GM12878 (cell line): ENCODE data around the gene DDX42. TPM values are rescaled to one million over a fixed set of nuclear protein-coding genes. Genes with fewer than 3 reads are reported as not detected.
A peak's percentile ranks its signal among the peaks of the same experiment; 100 is the strongest.

Source experiments
- ATF7 ChIP-seq: fragments of 450-650 bp; IDR thresholded peaks from 2 replicates; pipeline ENCODE4 v1.6.1; 2016; ENCODE audit warnings: low read depth, mild to moderate bottlenecking
- BMI1 ChIP-seq: fragments of 450-650 bp; IDR thresholded peaks from 2 replicates; pipeline ENCODE4 v1.6.1; 2016; ENCODE audit warnings: mild to moderate bottlenecking, moderate library complexity, borderline replicate concordance
- CBX5 ChIP-seq: sonication (generic); IDR thresholded peaks from 2 replicates; pipeline ENCODE4 v1.6.1; 2016; ENCODE audit warnings: low read depth, moderate library complexity, mild to moderate bottlenecking, inconsistent platforms
- CHD1 ChIP-seq: IDR thresholded peaks from 2 replicates; pipeline ENCODE4 v1.6.1; 2012; ENCODE audit warnings: low read depth, low read length, improper control_type of control experiment
- CHD2 ChIP-seq: IDR thresholded peaks from 2 replicates; pipeline ENCODE4 v1.6.1; 2011; ENCODE audit warnings: low read depth, low read length, improper control_type of control experiment, borderline replicate concordance
- CHD4 ChIP-seq: fragments of 200-600 bp; sonication (generic); IDR thresholded peaks from 2 replicates; pipeline ENCODE4 v1.6.1; 2016; ENCODE audit warnings: mild to moderate bottlenecking
- EGR1 ChIP-seq, 2 experiments: IDR thresholded peaks; 1 replicate in 1 of 2; 2 replicates in 1 of 2; pipeline ENCODE4 v1.6.1; 2011 to 2012; ENCODE audit warnings: low read depth in 2 of 2, low read length in 2 of 2, borderline replicate concordance in 1 of 2, mild to moderate bottlenecking in 1 of 2, moderate library complexity in 1 of 2
- EZH2 ChIP-seq: IDR thresholded peaks from 2 replicates; pipeline ENCODE4 v1.6.1; 2012; ENCODE audit warnings: low read depth, mild to moderate bottlenecking, control low read depth, inconsistent platforms, low read length, borderline replicate concordance; ENCODE audit not compliant: control insufficient read depth
- FOXK2 ChIP-seq: fragments of 450-650 bp; IDR thresholded peaks from 2 replicates; pipeline ENCODE4 v1.6.1; 2017; ENCODE audit warnings: mild to moderate bottlenecking, moderate library complexity
- GABPA ChIP-seq: IDR thresholded peaks from 2 replicates; pipeline ENCODE4 v1.6.1; 2014; ENCODE audit warnings: antibody characterized with exemption, low read depth, mild to moderate bottlenecking, inconsistent platforms
- JUNB ChIP-seq: IDR thresholded peaks from 2 replicates; pipeline ENCODE4 v1.6.1; 2016; ENCODE audit warnings: antibody characterized with exemption, mild to moderate bottlenecking
- KDM1A ChIP-seq: fragments of 200-600 bp; sonication (generic); IDR thresholded peaks from 2 replicates; pipeline ENCODE4 v1.6.1; 2016; ENCODE audit warnings: borderline replicate concordance
- MYC ChIP-seq: IDR thresholded peaks from 2 replicates; pipeline ENCODE4 v1.6.1; 2011; ENCODE audit warnings: mild to moderate bottlenecking, low read length, moderate library complexity, inconsistent platforms; ENCODE audit not compliant: insufficient read depth, insufficient replicate concordance, insufficient read length, severe bottlenecking
- NBN ChIP-seq: fragments of 450-650 bp; IDR thresholded peaks from 2 replicates; pipeline ENCODE4 v1.6.1; 2016
- NR2F1 ChIP-seq: fragments of 450-650 bp; conservative IDR thresholded peaks from 2 replicates; pipeline ENCODE4 v1.6.1; 2017; ENCODE audit warnings: mild to moderate bottlenecking
- NRF1 ChIP-seq: conservative IDR thresholded peaks from 2 replicates; pipeline ENCODE4 v1.6.1; 2011; ENCODE audit warnings: mild to moderate bottlenecking, low read depth, low read length, improper control_type of control experiment
- PML ChIP-seq: IDR thresholded peaks from 2 replicates; pipeline ENCODE4 v1.6.1; 2012; ENCODE audit warnings: low read length, inconsistent platforms
- RCOR1 ChIP-seq: conservative IDR thresholded peaks from 2 replicates; pipeline ENCODE4 v1.6.1; 2012; ENCODE audit warnings: low read depth, low read length, improper control_type of control experiment
- RELA ChIP-seq: fragments of 450-650 bp; IDR thresholded peaks from 2 replicates; pipeline ENCODE4 v1.8.0; 2014; ENCODE audit warnings: borderline replicate concordance; ENCODE audit not compliant: partially characterized antibody
- SMAD5 ChIP-seq: IDR thresholded peaks from 2 replicates; pipeline ENCODE4 v1.6.1; 2016; ENCODE audit warnings: antibody characterized with exemption, low read depth
- SMARCA5 ChIP-seq: fragments of 450-650 bp; IDR thresholded peaks from 2 replicates; pipeline ENCODE4 v1.6.1; 2017; ENCODE audit warnings: mild to moderate bottlenecking
- SMC3 ChIP-seq: IDR thresholded peaks from 2 replicates; pipeline ENCODE4 v1.6.1; 2011; ENCODE audit warnings: low read length, improper control_type of control experiment, borderline replicate concordance
- SP1 ChIP-seq: IDR thresholded peaks from one replicate; pipeline ENCODE4 v1.6.1; 2011; ENCODE audit warnings: low read depth, low read length
- SRF ChIP-seq, 2 experiments: IDR thresholded peaks; 2 replicates each; pipeline ENCODE4 v1.6.1; 2011; ENCODE audit warnings: low read depth in 2 of 2, low read length in 2 of 2, mild to moderate bottlenecking in 1 of 2, moderate library complexity in 1 of 2
- SUZ12 ChIP-seq: fragments of 200-600 bp; sonication (generic); IDR thresholded peaks from one replicate; pipeline ENCODE4 v1.6.1; 2018; ENCODE audit warnings: antibody characterized with exemption, mild to moderate bottlenecking; ENCODE audit not compliant: unreplicated experiment
- YBX1 ChIP-seq: fragments of 450-650 bp; IDR thresholded peaks from 2 replicates; pipeline ENCODE4 v1.6.1; 2016; ENCODE audit warnings: antibody characterized with exemption
- YY1 ChIP-seq: IDR thresholded peaks from 2 replicates; pipeline ENCODE4 v1.6.1; 2011; ENCODE audit warnings: low read depth, mild to moderate bottlenecking, low read length
- ZNF622 ChIP-seq: fragments of 450-650 bp; IDR thresholded peaks from 2 replicates; pipeline ENCODE4 v1.6.1; 2017; ENCODE audit warnings: mild to moderate bottlenecking, inconsistent platforms
- polyA plus RNA-seq, 11 experiments: library from polyadenylated mRNA; depleted of rRNA in 4 of 11; unstranded in 6 of 11; stranded (reverse) in 5 of 11; fragments of >200 nt; fragmentation: Nextera tagmentation in 4 of 11; fragmentation: Illumina TruSeq in 1 of 11; extraction: Ambion mirVana in 4 of 11; extraction: Trizol in 1 of 11; gene quantifications; 1 replicate in 1 of 11; 2 replicates in 10 of 11; pipeline versions ENCODE4 v1.2.1 to v1.2.3, GENCODE V29; 2011 to 2016; ENCODE audit warnings: inconsistent platforms in 2 of 11, missing spikeins in 2 of 11, low read depth in 1 of 11
- total RNA-seq, 4 experiments: library from RNA; depleted of rRNA in 3 of 4; stranded (reverse); fragments of >200 nt in 3 of 4; fragmentation: Illumina TruSeq in 1 of 4; extraction: Trizol in 1 of 4; gene quantifications; 2 replicates each; pipeline versions ENCODE4 v1.2.1 to v1.2.3, GENCODE V29; 2013 to 2021
- TF ChIP-seq, protein P1 (sequence below): fragments of 150-350 bp; IDR thresholded peaks from 2 replicates; pipeline ENCODE4 v1.6.1; 2016; ENCODE audit warnings: low read depth, low read length
- TF ChIP-seq, protein P2 (sequence below): IDR thresholded peaks from 2 replicates; pipeline ENCODE4 v1.6.1; 2011; ENCODE audit warnings: borderline replicate concordance, low read depth, mild to moderate bottlenecking, moderate library complexity, mixed read lengths, low read length; ENCODE audit not compliant: insufficient read depth; ENCODE audit errors: extremely low read length

Gene DDX42
- total and polyA plus RNA-seq, 10 of the 15 experiments (the other 5 are each of a cell fraction or from before 2014, with no cell fraction given): 14.6 to 147 (median 65.3) TPM

DNA sequence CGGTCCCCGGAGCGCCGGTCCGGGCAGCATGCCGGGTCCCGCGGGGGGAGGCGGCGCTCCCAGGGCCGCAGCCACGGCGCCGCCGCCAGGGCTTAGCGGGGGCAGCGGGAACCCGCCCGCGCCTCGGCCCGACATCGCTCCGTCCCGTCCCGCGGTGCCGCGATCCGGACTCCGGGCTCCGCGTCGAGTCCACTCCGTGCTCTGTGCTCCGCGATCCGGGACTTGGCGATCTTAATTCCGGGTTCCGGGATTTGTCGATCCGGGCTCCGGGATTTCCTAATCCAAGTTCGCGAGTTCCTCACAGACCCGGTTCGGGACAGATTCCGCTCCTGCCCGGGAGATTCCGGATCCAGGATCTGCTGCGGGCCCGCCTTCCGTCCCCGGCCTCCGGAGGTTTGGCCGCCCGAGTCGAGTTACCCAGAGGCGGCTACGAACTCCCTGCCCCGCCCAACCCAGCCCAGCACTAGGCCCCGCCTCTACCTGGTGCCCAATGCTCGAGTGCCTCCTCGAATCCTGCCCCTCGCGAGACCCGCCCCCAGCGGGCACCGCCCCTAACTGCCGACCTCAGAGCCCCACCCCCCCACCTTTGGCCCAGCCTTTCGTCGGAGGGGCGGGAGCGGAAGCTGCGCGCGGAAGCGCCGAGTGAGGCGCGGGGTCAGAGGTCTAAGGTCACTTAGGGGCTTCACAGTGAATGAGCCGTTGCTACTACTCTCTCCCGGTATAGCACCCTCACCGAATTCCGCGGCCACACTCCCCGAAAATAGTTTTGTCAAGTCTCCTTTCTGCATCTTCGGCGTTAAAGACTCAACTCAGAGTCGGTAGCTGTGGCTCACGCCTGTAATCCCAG lies 68.8 kb downstream of the DDX42 start, which contains the start of gene SMARCD2 (continued):
- no peak for TF ChIP-seq YBX1
- no peak for TF ChIP-seq ATF7
- 0 out of 2 replicates have a peak, but pooled peaks have one; percentile 9 for TF ChIP-seq SMC3
- TF ChIP-seq YY1: peak; percentile 93
- TF ChIP-seq PML: peak; percentile 56
- TF ChIP-seq, protein P1, sequence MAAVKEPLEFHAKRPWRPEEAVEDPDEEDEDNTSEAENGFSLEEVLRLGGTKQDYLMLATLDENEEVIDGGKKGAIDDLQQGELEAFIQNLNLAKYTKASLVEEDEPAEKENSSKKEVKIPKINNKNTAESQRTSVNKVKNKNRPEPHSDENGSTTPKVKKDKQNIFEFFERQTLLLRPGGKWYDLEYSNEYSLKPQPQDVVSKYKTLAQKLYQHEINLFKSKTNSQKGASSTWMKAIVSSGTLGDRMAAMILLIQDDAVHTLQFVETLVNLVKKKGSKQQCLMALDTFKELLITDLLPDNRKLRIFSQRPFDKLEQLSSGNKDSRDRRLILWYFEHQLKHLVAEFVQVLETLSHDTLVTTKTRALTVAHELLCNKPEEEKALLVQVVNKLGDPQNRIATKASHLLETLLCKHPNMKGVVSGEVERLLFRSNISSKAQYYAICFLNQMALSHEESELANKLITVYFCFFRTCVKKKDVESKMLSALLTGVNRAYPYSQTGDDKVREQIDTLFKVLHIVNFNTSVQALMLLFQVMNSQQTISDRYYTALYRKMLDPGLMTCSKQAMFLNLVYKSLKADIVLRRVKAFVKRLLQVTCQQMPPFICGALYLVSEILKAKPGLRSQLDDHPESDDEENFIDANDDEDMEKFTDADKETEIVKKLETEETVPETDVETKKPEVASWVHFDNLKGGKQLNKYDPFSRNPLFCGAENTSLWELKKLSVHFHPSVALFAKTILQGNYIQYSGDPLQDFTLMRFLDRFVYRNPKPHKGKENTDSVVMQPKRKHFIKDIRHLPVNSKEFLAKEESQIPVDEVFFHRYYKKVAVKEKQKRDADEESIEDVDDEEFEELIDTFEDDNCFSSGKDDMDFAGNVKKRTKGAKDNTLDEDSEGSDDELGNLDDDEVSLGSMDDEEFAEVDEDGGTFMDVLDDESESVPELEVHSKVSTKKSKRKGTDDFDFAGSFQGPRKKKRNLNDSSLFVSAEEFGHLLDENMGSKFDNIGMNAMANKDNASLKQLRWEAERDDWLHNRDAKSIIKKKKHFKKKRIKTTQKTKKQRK: no peak
- no peak for TF ChIP-seq CHD4
- TF ChIP-seq SRF (IDR thresholded peaks at IDR 0.05; ENCODE audit: low read depth in 2 of 2, low read length in 2 of 2): peak in 1 of 2 experiments; percentile 50; a peak in 1 of 4 replicates
- TF ChIP-seq RCOR1: peak; percentile 76; the same call in 1 of the 2 replicates
- TF ChIP-seq ZNF622: no peak
- peak; percentile 84 for TF ChIP-seq GABPA
- peak in 1 of 2 experiments; percentile 76; a peak in 2 of 3 replicates for TF ChIP-seq EGR1 (IDR thresholded peaks at IDR 0.05; ENCODE audit: borderline replicate concordance in 1 of 2, low read depth in 2 of 2, low read length in 2 of 2)
- no peak for TF ChIP-seq NRF1
- peak; percentile 96 for TF ChIP-seq CHD2
- no peak for TF ChIP-seq CBX5
- TF ChIP-seq SMAD5: no peak
- peak; percentile 13; the same call in 1 of the 2 replicates for TF ChIP-seq JUNB
- TF ChIP-seq SMARCA5: peak; percentile 96
- no peak for TF ChIP-seq MYC
- TF ChIP-seq, protein P2, sequence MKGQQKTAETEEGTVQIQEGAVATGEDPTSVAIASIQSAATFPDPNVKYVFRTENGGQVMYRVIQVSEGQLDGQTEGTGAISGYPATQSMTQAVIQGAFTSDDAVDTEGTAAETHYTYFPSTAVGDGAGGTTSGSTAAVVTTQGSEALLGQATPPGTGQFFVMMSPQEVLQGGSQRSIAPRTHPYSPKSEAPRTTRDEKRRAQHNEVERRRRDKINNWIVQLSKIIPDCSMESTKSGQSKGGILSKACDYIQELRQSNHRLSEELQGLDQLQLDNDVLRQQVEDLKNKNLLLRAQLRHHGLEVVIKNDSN: no peak
- no peak for TF ChIP-seq FOXK2
- TF ChIP-seq RELA: peak; percentile 77
- TF ChIP-seq SP1: peak; percentile 99
- TF ChIP-seq SUZ12: no peak
- peak; percentile 100 for TF ChIP-seq NR2F1
- TF ChIP-seq BMI1: no peak
- no peak for TF ChIP-seq KDM1A
- TF ChIP-seq EZH2: no peak
- TF ChIP-seq CHD1: no peak
- peak; percentile 87 for TF ChIP-seq NBN
